Retinal pigment epithelial cell (primary cell): ENCODE measurements around the gene CRACR2A.

Experiments used
- DNase-seq: peaks from one replicate; pipeline ENCODE4 v3.0.0-alpha.2; 2010; ENCODE audit warnings: low read depth
- H3K4me3 ChIP-seq: 2 replicates; pipeline ENCODE4 v1.5.1; 2011; ENCODE audit warnings: mild to moderate bottlenecking, low read length, control low read depth, moderate library complexity
- TF ChIP-seq, protein P1 (sequence below): conservative IDR thresholded peaks from 2 replicates; pipeline ENCODE4 v1.5.1; 2011; ENCODE audit warnings: low read depth, low read length, control low read depth, inconsistent platforms

The CRACR2A gene

GRCh38 chr12:3700861-3701260 lies 52.0 kb downstream of the CRACR2A start:
- DNase-seq = no peak
- TF ChIP-seq, protein P1, sequence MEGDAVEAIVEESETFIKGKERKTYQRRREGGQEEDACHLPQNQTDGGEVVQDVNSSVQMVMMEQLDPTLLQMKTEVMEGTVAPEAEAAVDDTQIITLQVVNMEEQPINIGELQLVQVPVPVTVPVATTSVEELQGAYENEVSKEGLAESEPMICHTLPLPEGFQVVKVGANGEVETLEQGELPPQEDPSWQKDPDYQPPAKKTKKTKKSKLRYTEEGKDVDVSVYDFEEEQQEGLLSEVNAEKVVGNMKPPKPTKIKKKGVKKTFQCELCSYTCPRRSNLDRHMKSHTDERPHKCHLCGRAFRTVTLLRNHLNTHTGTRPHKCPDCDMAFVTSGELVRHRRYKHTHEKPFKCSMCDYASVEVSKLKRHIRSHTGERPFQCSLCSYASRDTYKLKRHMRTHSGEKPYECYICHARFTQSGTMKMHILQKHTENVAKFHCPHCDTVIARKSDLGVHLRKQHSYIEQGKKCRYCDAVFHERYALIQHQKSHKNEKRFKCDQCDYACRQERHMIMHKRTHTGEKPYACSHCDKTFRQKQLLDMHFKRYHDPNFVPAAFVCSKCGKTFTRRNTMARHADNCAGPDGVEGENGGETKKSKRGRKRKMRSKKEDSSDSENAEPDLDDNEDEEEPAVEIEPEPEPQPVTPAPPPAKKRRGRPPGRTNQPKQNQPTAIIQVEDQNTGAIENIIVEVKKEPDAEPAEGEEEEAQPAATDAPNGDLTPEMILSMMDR = no peak
- H3K4me3 ChIP-seq = no peak overlapping the region

DNA sequence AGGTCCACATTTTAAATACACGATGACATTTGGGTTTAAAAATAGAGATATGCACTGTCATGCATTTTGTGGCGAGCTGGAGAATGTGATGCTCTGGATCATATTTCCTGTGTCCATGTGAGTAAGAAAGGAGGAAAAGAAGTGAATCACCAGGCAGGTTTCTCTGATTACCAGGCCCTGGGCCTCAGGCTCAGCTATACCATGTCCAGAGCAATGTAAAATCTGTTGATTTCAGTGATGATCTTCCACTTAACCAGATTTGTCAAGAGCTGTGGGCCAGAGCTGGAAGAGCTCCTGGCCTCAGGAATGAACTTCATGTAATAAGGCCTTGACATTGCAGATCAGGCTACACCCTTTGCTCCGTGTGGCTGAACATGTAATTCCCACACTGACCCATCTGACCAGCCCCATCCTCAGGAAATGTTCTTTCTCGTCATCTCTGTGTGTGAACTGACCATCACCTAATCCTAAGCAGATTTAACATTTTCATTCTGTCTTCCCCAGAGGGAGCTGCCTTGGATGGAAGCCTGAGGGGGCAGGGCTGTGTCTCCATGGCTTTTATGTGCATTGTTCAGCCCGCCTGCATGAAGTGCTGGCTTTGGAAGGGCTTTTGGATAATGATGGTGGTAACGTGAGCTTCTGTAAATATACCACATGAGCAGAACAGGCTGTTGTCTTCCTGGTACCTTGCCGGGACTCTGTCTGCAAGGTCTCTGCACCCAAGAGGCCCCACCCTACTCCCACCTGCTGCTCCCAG lies 54.5 kb downstream of the CRACR2A start:
- H3K4me3 ChIP-seq = no peak overlapping the region
- TF ChIP-seq, protein P1 = no peak
- DNase-seq = no peak

- no peak for DNase-seq
- TF ChIP-seq, protein P1 = no peak
- no peak overlapping the region for H3K4me3 ChIP-seq
Observed at GRCh38 chr12:3697311-3697870, 55.5 kb downstream of the CRACR2A start.

- TF ChIP-seq, protein P1 = no peak
- H3K4me3 ChIP-seq = no peak overlapping the region
- DNase-seq = no peak
Observed at GRCh38 chr12:3694673-3695072, 58.2 kb downstream of the CRACR2A start.

DNA sequence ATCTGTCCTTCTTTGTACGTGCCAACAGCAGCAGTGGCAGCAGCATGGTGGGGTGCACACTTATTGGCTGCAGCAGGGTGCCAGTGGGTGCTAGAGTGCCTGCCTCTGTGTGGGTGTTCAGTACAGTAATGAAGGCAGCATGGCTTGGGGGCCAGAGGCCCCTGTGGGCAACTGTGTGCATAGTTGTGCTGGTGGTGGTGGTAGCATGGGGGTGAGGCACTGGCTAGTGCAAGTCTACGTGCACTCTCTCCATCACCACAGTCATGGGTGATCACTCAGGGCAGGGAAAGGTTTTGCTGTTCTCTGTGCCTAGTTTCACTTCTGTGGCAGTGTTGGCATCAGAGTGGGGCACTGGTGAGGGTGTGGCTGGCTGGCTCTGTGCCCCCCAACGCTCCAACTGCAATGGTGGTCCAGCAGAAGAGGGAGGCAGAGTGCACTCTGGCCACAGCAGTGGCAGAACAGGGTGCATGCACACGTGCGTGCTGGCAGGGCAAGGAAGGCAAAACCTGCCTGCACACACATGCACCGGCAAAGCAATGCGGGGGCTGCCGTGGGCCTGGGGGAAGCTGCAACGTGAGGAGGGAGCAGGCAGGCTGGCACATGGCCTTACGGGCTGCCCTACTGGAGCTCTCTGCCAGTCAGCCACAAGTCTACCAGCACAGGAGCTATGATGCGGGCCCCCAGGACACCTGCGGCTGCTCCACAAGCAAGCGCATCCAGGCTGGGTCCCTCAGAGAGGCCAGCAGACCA lies 60.1 kb downstream of the CRACR2A start:
- DNase-seq = no peak
- TF ChIP-seq, protein P1 = no peak
- H3K4me3 ChIP-seq = no peak overlapping the region

DNA sequence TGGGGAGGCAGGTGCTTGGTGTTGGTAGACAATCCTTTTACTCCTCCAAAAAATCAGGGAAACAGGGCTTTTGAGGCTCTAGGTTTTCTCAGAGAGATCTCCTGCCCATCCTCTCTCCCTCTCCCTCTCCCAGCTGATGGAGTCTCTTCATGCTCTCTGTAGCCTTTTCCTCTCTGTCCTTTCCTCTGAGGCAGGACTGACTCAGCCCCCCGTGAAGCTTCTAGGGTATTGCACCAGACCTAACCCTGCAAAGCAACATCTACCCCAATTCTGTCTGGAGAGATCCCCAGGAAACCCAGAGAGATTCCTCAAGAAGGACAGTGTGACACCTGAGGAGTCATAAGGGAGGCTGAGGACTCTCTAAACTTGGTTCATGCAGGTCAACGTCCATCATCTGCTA lies 66.4 kb downstream of the CRACR2A start:
- TF ChIP-seq, protein P1 = no peak
- no peak overlapping the region for H3K4me3 ChIP-seq
- DNase-seq = no peak
